ENCODE measurements around the gene VSX2. TPM values are rescaled to one million over a fixed set of nuclear protein-coding genes. Genes with fewer than 3 reads are reported as not detected.

The VSX2 gene
- total RNA-seq, 3 donors from 2014 or later = not detected

DNA sequence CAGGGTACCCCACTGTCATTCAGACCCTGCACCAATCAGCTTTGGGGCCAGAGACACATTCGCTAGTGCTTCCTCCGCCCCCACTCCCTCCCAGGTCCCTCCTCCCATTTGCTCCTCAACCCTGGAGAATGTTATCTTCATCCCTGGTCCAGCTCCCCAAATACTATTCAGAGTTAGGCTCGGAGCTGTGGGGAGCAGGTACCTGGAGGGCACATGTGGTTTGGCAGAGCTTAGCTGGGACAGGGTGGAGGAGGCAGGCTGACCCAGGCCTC lies 19.5 kb downstream of the VSX2 start:
- ATAC-seq (no peak), DNase-seq (no peak)
- Histone ChIP-seq H3K4me1 (ENCODE audit: low read depth) (peaks cover 4% of the 10 kb centered on the region), H3K4me3 (no peak overlapping the region), H3K9me3 (no peaks in the 10 kb centered on the region), H3K36me3 (ENCODE audit: low read depth) (no peaks in the 10 kb centered on the region)
- intact Hi-C loops (cut with DNase I, micrococcal nuclease) = loop anchor here in 1 of 2 donors (5.0 kb wide), 1 partner anchor 146 kb away; no protein-coding TSS in a partner anchor
- TF ChIP-seq, protein P1, sequence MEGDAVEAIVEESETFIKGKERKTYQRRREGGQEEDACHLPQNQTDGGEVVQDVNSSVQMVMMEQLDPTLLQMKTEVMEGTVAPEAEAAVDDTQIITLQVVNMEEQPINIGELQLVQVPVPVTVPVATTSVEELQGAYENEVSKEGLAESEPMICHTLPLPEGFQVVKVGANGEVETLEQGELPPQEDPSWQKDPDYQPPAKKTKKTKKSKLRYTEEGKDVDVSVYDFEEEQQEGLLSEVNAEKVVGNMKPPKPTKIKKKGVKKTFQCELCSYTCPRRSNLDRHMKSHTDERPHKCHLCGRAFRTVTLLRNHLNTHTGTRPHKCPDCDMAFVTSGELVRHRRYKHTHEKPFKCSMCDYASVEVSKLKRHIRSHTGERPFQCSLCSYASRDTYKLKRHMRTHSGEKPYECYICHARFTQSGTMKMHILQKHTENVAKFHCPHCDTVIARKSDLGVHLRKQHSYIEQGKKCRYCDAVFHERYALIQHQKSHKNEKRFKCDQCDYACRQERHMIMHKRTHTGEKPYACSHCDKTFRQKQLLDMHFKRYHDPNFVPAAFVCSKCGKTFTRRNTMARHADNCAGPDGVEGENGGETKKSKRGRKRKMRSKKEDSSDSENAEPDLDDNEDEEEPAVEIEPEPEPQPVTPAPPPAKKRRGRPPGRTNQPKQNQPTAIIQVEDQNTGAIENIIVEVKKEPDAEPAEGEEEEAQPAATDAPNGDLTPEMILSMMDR (IDR thresholded peaks at IDR 0.05) = no peak

DNA sequence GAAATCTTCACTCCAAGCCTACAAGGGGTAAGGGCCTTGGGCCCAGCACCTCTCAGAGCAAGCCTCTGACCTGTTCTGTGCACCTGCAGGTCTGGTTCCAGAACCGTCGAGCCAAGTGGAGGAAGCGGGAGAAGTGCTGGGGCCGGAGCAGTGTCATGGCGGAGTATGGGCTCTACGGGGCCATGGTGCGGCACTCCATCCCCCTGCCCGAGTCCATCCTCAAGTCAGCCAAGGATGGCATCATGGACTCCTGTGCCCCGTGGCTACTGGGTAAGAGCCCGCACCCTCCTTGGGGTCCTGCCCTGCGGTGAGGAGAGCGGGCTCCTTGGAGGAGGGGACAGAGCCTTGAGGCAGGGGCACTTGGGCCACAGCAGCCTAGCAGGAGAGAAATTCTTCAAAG lies 20.3 kb downstream of the VSX2 start:
- Histone ChIP-seq H3K9me3 (no peaks in the 10 kb centered on the region), H3K4me1 (ENCODE audit: low read depth) (peaks cover 4% of the 10 kb centered on the region), H3K4me3 (no peak overlapping the region), H3K36me3 (ENCODE audit: low read depth) (no peaks in the 10 kb centered on the region)
- TF ChIP-seq, protein P1 (IDR thresholded peaks at IDR 0.05) = no peak
- DNase-seq (no peak), ATAC-seq (no peak)
- intact Hi-C loops (cut with DNase I, micrococcal nuclease) = loop anchor here in 1 of 2 donors (5.0 kb wide), 1 partner anchor 147 kb away; no protein-coding TSS in a partner anchor

DNA sequence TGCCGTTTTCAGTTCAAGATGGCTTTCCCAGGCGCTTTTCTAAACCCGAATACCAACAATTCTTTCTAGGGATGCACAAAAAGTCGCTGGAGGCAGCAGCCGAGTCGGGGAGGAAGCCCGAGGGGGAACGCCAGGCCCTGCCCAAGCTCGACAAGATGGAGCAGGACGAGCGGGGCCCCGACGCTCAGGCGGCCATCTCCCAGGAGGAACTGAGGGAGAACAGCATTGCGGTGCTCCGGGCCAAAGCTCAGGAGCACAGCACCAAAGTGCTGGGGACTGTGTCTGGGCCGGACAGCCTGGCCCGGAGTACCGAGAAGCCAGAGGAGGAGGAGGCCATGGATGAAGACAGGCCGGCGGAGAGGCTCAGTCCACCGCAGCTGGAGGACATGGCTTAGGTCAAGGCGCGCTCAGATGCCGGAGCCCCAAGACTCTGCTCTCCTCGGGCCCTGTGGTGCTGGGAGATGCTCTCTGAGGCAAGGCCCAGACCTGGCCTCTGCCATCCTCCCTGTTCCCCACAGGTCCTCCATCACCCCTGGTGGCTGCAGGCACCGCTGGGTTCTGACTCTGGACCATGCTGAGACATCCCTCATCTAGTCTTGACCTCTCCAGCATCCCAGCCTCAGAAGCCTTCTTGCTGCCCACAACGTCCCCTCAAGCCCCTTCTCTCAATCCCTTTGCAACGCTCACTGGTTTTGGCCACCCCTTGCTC lies 21.4 kb downstream of the VSX2 start:
- no peaks in the 10 kb centered on the region for H3K9me3 ChIP-seq
- H3K4me1 ChIP-seq (ENCODE audit: low read depth) = peaks cover 4% of the 10 kb centered on the region
- DNase-seq (no peak), ATAC-seq (no peak)
- intact Hi-C loops (cut with DNase I, micrococcal nuclease) = no loop called here
- no peak overlapping the region for H3K4me3 ChIP-seq
- H3K36me3 ChIP-seq (ENCODE audit: low read depth) = no peaks in the 10 kb centered on the region
- TF ChIP-seq, protein P1 (IDR thresholded peaks at IDR 0.05) = no peak

DNA sequence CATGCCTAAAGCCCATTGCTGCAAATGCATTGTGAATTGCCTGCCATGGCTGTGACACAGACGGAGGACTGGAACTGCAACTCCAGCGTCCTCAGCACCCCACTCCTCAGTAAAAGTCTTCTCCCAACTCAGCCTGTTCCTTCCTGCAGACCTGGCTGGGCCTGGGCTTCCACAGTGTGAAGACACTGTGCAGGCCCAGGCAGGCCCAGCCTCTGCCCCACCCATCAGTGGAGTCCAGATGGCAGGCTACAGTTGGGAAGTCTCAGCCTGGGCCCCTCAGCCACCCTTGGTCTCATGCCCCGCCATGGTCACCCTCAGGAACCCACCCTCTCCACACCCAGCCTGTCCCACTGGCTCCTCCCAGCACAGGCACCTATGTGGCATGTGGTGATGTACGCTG lies 22.0 kb downstream of the VSX2 start:
- Histone ChIP-seq H3K9me3 (no peaks in the 10 kb centered on the region), H3K4me1 (ENCODE audit: low read depth) (peaks cover 4% of the 10 kb centered on the region), H3K4me3 (no peak overlapping the region), H3K36me3 (ENCODE audit: low read depth) (no peaks in the 10 kb centered on the region)
- intact Hi-C loops (cut with DNase I, micrococcal nuclease) = no loop called here
- TF ChIP-seq, protein P1 (IDR thresholded peaks at IDR 0.05) = no peak
- DNase-seq (no peak), ATAC-seq (no peak)

DNA sequence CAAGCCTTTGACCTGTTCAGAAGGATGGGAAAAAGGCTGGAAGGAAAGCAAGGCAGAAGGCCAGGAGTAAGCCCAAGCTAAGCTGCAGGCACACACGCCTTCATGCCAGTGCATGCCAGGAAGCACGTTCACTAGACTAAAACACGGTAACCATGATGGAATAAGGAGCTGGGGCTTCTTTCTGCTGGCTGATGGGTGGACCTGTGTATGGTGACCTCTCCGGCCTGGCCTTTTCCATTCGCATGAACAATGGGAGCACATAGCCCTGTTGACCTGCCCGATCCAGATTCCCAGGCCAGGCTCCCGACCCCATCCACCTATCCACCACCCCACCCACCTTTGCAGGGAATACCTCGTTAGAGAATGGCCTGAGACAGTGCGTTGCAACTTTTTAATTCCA lies 22.8 kb downstream of the VSX2 start:
- DNase-seq (no peak), ATAC-seq (no peak)
- Histone ChIP-seq H3K9me3 (no peaks in the 10 kb centered on the region), H3K4me1 (ENCODE audit: low read depth) (peaks cover 2% of the 10 kb centered on the region), H3K36me3 (ENCODE audit: low read depth) (no peaks in the 10 kb centered on the region), H3K4me3 (no peak overlapping the region)
- intact Hi-C loops (cut with DNase I, micrococcal nuclease) = no loop called here
- TF ChIP-seq, protein P1 (IDR thresholded peaks at IDR 0.05) = no peak

DNA sequence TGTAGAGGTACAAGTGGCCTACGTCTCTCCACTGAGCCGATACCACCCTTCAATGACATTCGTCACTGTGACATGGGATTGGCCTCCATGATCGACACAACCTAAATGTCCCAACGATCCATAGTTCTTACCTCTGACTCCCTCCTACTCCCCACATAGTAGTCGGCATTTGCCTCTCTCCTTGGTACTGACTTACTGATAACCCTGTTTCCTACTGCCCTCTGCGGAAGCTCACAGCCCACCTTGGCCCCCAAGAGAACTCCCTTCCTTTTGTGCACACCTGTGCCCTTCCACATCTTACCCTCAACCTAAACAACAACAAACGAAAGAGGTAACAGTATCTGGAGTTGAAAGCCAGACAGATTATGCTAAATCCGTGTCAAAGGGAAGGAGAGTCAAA lies 23.9 kb downstream of the VSX2 start:
- TF ChIP-seq, protein P1 (IDR thresholded peaks at IDR 0.05) = no peak
- Histone ChIP-seq H3K36me3 (ENCODE audit: low read depth) (no peaks in the 10 kb centered on the region), H3K4me3 (no peak overlapping the region), H3K9me3 (no peaks in the 10 kb centered on the region), H3K4me1 (ENCODE audit: low read depth) (no peaks in the 10 kb centered on the region)
- intact Hi-C loops (cut with DNase I, micrococcal nuclease) = no loop called here
- no peak for ATAC-seq
- DNase-seq = no peak

Data from mucosa of descending colon (tissue), 3 donors.